GM12875 (cell line): ENCODE measurements around the gene TBCEL.

Experiments
- H3K4me3 ChIP-seq: one replicate; pipeline ENCODE4 v1.5.1; 2011; ENCODE audit warnings: low read depth, low read length, control low read depth
- CTCF ChIP-seq: IDR thresholded peaks from 2 replicates; pipeline ENCODE4 v1.5.1; 2011; ENCODE audit warnings: low read depth, mild to moderate bottlenecking, control low read depth, inconsistent platforms, low read length, moderate library complexity, borderline replicate concordance; ENCODE audit not compliant: insufficient read depth

TBCEL gene

DNA sequence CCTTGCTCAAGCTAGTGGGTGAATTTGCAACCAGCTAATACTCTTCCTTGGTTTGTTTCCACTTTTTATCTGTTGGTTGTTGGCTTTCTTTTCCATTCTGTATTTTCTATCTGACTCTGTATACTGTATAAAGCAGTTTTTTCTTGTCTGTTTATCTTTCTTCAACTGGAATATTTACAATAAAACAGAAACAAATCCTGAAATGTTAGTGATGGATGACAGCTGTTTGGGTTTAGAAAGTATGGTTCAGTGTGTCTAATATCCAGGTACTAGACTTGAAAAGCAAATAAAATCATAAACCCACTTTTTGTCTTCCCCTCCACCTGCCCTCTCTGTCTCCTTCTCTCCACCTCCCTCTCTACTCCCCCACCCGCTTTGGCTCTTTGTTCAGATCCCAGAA lies 35.3 kb upstream of the TBCEL start:
- H3K4me3 ChIP-seq: no peak overlapping the region
- TF ChIP-seq CTCF: no peak

DNA sequence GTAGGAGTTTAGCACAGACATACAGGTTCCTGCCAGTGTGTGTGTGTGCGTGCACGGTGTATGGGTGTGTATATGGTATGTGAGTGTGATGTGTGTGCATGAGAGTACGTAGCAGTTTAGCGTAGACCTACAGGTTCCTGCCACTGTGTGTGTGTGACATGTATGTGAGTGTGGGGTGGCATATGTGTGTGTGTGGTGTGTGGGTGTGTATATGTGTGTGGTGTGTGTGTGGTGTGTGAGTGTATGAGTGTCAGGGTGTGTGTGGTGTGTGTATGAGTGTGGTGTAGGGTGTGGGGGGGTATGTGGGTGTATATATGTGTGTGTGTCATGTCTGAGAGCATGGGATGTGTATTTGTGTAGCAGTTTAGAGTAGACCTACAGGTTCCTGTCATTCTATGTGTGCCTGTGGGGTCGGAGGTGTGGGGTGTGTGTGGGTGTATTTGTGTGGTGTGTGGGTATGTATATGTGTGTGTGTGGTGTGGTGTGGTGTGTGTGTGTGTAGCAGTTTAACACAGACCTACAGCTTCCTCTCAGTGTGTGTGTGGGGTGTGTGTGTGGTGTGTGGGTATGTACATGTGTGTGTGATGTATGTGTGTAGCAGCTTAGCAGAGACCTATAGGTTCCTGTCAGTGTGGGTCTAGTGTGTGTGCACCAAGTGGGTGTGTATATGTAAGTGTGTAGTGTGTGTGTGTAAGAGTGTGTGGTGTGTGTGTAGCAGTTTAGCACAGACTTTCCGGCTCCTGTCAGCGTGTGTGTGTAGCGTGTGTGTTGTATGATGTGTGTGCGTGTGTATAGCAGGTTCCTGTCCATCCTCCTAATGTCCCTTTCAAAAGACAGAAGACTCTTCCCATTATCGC lies 31.8 kb upstream of the TBCEL start:
- no peak overlapping the region for H3K4me3 ChIP-seq
- TF ChIP-seq CTCF: no peak

- H3K4me3 ChIP-seq: no peak overlapping the region
- TF ChIP-seq CTCF: no peak
These were observed 29.6 kb upstream of the TBCEL start for GRCh38 chr11:120994091-120994859.

DNA sequence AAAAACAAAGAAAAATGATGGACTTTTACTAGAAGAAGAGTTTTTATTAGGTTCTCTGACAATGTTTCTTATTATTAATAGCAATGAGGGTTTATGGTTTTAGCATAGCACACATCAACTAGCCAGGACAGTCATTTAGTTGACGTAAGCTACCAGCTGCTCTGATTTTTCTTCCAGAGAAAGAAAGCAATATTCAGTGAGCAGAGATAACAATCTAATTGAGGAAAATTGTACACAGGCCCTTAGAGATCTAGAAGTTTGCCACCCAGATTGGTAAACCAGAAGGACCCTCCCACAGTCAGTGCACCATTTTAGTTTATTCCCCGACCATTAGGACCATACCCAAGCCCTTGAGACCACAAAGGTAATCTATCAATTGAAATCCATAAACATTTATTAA lies 28.7 kb upstream of the TBCEL start:
- H3K4me3 ChIP-seq: no peak overlapping the region
- no peak for TF ChIP-seq CTCF

DNA sequence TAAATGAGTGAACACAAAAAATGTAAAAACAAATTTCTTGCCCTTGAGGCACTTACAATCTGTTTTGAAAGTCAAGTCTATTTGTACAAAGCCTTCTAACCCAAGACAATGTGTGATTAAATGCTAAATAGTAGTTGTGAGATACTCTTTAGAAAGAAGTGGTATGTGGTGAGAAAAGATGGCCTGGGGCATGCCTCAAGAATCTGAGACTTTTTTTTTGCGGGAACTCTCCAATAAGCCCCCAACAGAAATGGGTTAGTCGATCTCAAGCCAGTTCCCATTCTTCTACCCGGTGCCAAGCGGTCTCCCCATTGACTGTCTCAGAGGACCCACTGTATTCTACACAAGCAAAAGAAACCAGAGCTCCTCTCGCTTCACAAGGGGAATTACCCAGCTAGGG lies 26.9 kb upstream of the TBCEL start:
- no peak for TF ChIP-seq CTCF
- H3K4me3 ChIP-seq: no peak overlapping the region

GRCh38 chr11:120998581-120998980 lies 25.3 kb upstream of the TBCEL start:
- no peak overlapping the region for H3K4me3 ChIP-seq
- no peak for TF ChIP-seq CTCF
